ENCODE measurements around the gene JPT1. TPM values are rescaled to one million over a fixed set of nuclear protein-coding genes. Genes with fewer than 3 reads are reported as not detected.
"Not testable (repeated sequence)": the region's sequence is repeated elsewhere in the genome, so short reads cannot be mapped to it uniquely, and the experiment has no call there.

Gene JPT1
- total and polyA plus RNA-seq, 5 donors from 2014 or later, result 70.9 to 231 (median 162) TPM

- ATAC-seq (ENCODE audit: low read depth in 2 of 2) (no peak), DNase-seq (no peak)
- H3K4me3 ChIP-seq (ENCODE audit: low read depth, low read length), result no peak overlapping the region
- Mint-ChIP-seq H3K4me1 (peaks cover 11 to 32% (median 19%) of the 10 kb centered on the region in 4 donors), H3K9me3 (no peaks in the 10 kb centered on the region), H3K27me3 (no peaks in the 10 kb centered on the region), H3K27ac (peak overlapping the region in 2 of 3 donors; percentile 28 to 63), H3K4me3 (peak overlapping the region in 1 of 4 donors; percentile 15), H3K36me3 (peaks cover 24% of the 10 kb centered on the region)
- no peaks in the 10 kb centered on the region for H3K27me3 ChIP-seq (ENCODE audit: control insufficient read depth, insufficient read depth, low read length)
- peaks cover 53% of the 10 kb centered on the region for H3K36me3 ChIP-seq (ENCODE audit: control insufficient read depth, insufficient read depth, low read length)
- peaks cover 23% of the 10 kb centered on the region for H3K4me1 ChIP-seq (ENCODE audit: control insufficient read depth, insufficient read depth, low read length, poor library complexity, severe bottlenecking)
- H3K9me3 ChIP-seq (ENCODE audit: control insufficient read depth in 2 of 2, low read length in 2 of 2), result no peaks in the 10 kb centered on the region
- H3K27ac ChIP-seq (ENCODE audit: insufficient read depth, low read length, poor library complexity, severe bottlenecking), result no peak overlapping the region
These were observed 19.2 kb upstream of the JPT1 start for GRCh38 chr17:75173526-75173925.

- H3K4me3 Mint-ChIP-seq, result no peak overlapping the region
- H3K27ac Mint-ChIP-seq, result no peak overlapping the region
- Histone ChIP-seq H3K4me1 (ENCODE audit: control insufficient read depth, insufficient read depth, low read length, poor library complexity, severe bottlenecking) (peaks cover 15% of the 10 kb centered on the region), H3K4me3 (ENCODE audit: low read depth, low read length) (no peak overlapping the region), H3K27me3 (ENCODE audit: control insufficient read depth, insufficient read depth, low read length) (no peaks in the 10 kb centered on the region), H3K27ac (ENCODE audit: insufficient read depth, low read length, poor library complexity, severe bottlenecking) (peak overlapping the region; percentile 6), H3K36me3 (ENCODE audit: control insufficient read depth, insufficient read depth, low read length) (peaks cover 40% of the 10 kb centered on the region), H3K9me3 (ENCODE audit: control insufficient read depth in 2 of 2, low read length in 2 of 2) (no peaks in the 10 kb centered on the region)
- peaks cover 21% of the 10 kb centered on the region for H3K36me3 Mint-ChIP-seq
- ATAC-seq (ENCODE audit: low read depth in 2 of 2) (no peak), DNase-seq (no peak)
- no peaks in the 10 kb centered on the region for H3K27me3 Mint-ChIP-seq
- H3K9me3 Mint-ChIP-seq, result no peaks in the 10 kb centered on the region
- H3K4me1 Mint-ChIP-seq, result peaks cover 6 to 19% (median 13%) of the 10 kb centered on the region in 4 donors
These were observed 14.7 kb upstream of the JPT1 start for GRCh38 chr17:75168998-75169397.

DNA sequence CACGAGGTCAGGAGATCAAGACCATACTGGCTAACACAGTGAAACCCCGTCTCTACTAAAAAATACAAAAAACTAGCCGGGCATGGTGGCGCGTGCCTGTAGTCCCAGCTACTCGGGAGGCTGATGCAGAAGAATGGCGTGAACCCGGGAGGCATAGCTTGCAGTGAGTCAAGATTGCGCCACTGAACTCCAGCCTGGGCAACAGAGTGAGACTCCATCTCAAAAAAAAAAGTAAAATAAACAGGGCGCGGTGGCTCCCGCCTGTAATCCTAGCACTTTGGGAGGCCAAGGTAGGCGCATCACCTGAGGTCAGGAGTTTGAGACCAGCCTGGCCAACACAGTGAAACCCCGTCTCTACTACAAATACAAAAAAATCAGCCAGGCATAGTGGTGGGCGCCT is 10.3 kb upstream of the JPT1 start:
- H3K4me1 ChIP-seq (ENCODE audit: control insufficient read depth, insufficient read depth, low read length, poor library complexity, severe bottlenecking); H3K9me3 ChIP-seq (ENCODE audit: control insufficient read depth in 2 of 2, low read length in 2 of 2); H3K9me3 Mint-ChIP-seq; DNase-seq; H3K27me3 Mint-ChIP-seq; H3K4me3 ChIP-seq (ENCODE audit: low read depth, low read length); H3K27ac ChIP-seq (ENCODE audit: insufficient read depth, low read length, poor library complexity, severe bottlenecking); H3K4me3 Mint-ChIP-seq; H3K27me3 ChIP-seq (ENCODE audit: control insufficient read depth, insufficient read depth, low read length); ATAC-seq (ENCODE audit: low read depth in 2 of 2); H3K27ac Mint-ChIP-seq; H3K4me1 Mint-ChIP-seq; H3K36me3 Mint-ChIP-seq: not testable (repeated sequence)
- H3K36me3 ChIP-seq (ENCODE audit: control insufficient read depth, insufficient read depth, low read length), result peaks cover 28% of the 10 kb centered on the region

GRCh38 chr17:75163074-75163473 is 8.8 kb upstream of the JPT1 start:
- Mint-ChIP-seq H3K27ac (no peak overlapping the region), H3K9me3 (no peaks in the 10 kb centered on the region), H3K36me3 (peaks cover 9% of the 10 kb centered on the region), H3K4me1 (no peaks in the 10 kb centered on the region), H3K27me3 (no peaks in the 10 kb centered on the region), H3K4me3 (no peak overlapping the region)
- no peak overlapping the region for H3K27ac ChIP-seq (ENCODE audit: insufficient read depth, low read length, poor library complexity, severe bottlenecking)
- H3K4me1 ChIP-seq (ENCODE audit: control insufficient read depth, insufficient read depth, low read length, poor library complexity, severe bottlenecking), result no peaks in the 10 kb centered on the region
- no peak overlapping the region for H3K4me3 ChIP-seq (ENCODE audit: low read depth, low read length)
- H3K27me3 ChIP-seq (ENCODE audit: control insufficient read depth, insufficient read depth, low read length), result no peaks in the 10 kb centered on the region
- no peaks in the 10 kb centered on the region for H3K9me3 ChIP-seq (ENCODE audit: control insufficient read depth in 2 of 2, low read length in 2 of 2)
- H3K36me3 ChIP-seq (ENCODE audit: control insufficient read depth, insufficient read depth, low read length), result peaks cover 20% of the 10 kb centered on the region
- DNase-seq (no peak), ATAC-seq (ENCODE audit: low read depth in 2 of 2) (no peak)

DNA sequence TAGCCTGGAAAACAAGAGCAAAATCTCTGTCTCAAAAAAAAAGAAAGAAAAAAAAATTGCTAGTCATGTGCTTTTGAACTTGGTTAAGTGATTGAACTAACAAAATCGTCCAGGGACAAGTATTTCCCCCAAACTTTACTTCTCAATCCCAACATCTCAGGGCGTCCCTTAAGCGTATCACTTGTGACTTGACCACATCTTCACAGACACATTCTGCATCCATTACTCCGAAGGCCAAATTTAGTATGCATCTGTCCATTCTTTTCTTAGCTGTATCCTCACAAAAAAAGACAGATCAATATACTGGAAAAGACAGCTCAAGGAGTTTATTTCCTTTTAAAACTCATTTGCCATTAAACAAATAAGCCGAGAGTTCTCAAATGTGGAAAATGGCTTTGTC is 5.9 kb upstream of the JPT1 start:
- no peak overlapping the region for H3K4me3 Mint-ChIP-seq
- H3K27ac Mint-ChIP-seq, result peak overlapping the region in 1 of 3 donors; percentile 29
- H3K27ac ChIP-seq (ENCODE audit: insufficient read depth, low read length, poor library complexity, severe bottlenecking), result peak overlapping the region; percentile 14
- H3K27me3 ChIP-seq (ENCODE audit: control insufficient read depth, insufficient read depth, low read length), result no peaks in the 10 kb centered on the region
- H3K9me3 Mint-ChIP-seq, result no peaks in the 10 kb centered on the region
- DNase-seq (no peak), ATAC-seq (ENCODE audit: low read depth in 2 of 2) (no peak)
- no peak overlapping the region for H3K4me3 ChIP-seq (ENCODE audit: low read depth, low read length)
- H3K36me3 ChIP-seq (ENCODE audit: control insufficient read depth, insufficient read depth, low read length), result peaks cover 2% of the 10 kb centered on the region
- peaks cover 2% of the 10 kb centered on the region for H3K4me1 ChIP-seq (ENCODE audit: control insufficient read depth, insufficient read depth, low read length, poor library complexity, severe bottlenecking)
- H3K4me1 Mint-ChIP-seq, result peaks cover 0 to 10% (median 4%) of the 10 kb centered on the region in 4 donors
- H3K27me3 Mint-ChIP-seq, result peaks cover 4% of the 10 kb centered on the region
- H3K36me3 Mint-ChIP-seq, result no peaks in the 10 kb centered on the region
- no peaks in the 10 kb centered on the region for H3K9me3 ChIP-seq (ENCODE audit: control insufficient read depth in 2 of 2, low read length in 2 of 2)

DNA sequence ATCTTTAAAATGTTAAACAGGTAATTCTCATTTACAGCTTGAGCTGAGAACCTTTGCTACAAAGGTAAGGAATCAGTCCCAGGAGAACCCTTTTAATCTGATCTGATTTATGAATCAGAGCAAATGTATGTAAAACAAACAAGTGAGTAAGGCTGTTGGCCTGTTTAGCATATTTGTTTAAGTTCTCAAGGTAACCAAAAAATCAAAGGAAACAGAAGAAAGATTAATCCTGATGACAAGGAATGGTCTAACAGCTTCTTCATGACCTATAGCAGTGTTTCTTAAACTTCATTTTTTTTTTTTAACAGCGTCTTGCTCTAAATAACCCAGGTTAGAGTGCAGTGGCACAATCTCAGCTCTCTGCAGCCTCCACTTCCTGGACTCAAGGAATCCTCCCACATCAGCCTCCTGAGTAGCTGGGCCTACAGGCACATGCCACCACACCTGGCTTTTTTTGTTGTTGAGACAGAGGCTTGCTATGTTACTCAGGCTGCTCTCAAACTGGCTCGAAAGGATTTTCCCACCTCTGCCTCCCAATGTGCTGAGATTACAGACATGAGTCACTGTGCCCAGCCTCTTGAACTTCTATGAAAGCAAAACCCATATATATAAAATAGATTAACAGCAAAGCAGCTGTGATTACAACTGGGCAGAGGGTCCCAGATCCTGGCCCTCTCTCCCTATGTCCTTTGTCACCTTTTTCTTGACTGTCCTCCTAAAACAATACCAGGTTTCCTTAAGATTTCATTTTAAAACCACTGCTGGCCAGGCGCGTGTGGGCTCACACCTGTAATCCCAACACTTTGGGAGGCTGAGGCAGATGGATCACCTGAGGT is 5.1 kb upstream of the JPT1 start:
- ATAC-seq (ENCODE audit: low read depth in 2 of 2), result no peak
- Histone ChIP-seq H3K4me3 (ENCODE audit: low read depth, low read length) (no peak overlapping the region), H3K36me3 (ENCODE audit: control insufficient read depth, insufficient read depth, low read length) (peaks cover 2% of the 10 kb centered on the region), H3K27ac (ENCODE audit: insufficient read depth, low read length, poor library complexity, severe bottlenecking) (no peak overlapping the region), H3K4me1 (ENCODE audit: control insufficient read depth, insufficient read depth, low read length, poor library complexity, severe bottlenecking) (peaks cover 10% of the 10 kb centered on the region), H3K27me3 (ENCODE audit: control insufficient read depth, insufficient read depth, low read length) (no peaks in the 10 kb centered on the region), H3K9me3 (ENCODE audit: control insufficient read depth in 2 of 2, low read length in 2 of 2) (no peaks in the 10 kb centered on the region)
- Mint-ChIP-seq H3K4me3 (no peak overlapping the region), H3K27me3 (peaks cover 4% of the 10 kb centered on the region), H3K9me3 (no peaks in the 10 kb centered on the region), H3K4me1 (peaks cover 0 to 18% (median 7%) of the 10 kb centered on the region in 4 donors), H3K36me3 (no peaks in the 10 kb centered on the region), H3K27ac (peak overlapping the region; percentile 29 to 52 (median 42))
- no peak for DNase-seq

DNA sequence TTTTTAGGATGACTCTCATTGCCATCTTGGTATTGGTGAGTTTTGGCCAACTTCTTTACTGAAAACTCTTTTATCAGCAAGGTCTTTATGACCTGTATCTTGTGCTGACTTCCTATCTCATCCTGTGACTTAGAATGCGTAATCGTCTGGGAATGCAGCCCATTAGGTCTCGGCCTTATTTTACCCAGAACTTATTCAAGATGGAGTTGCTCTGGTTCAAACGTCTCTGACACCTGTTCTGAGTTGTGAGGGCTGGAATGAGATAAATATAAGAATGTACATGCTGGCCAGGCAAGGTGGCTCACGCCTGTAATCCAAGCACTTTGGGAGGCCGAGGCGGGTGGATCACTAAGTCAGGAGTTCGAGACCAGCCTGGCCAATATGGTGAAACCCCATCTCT is 4.2 kb upstream of the JPT1 start:
- H3K4me3 ChIP-seq (ENCODE audit: low read depth, low read length); H3K27ac ChIP-seq (ENCODE audit: insufficient read depth, low read length, poor library complexity, severe bottlenecking); H3K36me3 ChIP-seq (ENCODE audit: control insufficient read depth, insufficient read depth, low read length); H3K4me3 Mint-ChIP-seq; H3K9me3 Mint-ChIP-seq; H3K9me3 ChIP-seq (ENCODE audit: control insufficient read depth in 2 of 2, low read length in 2 of 2); H3K27me3 ChIP-seq (ENCODE audit: control insufficient read depth, insufficient read depth, low read length); DNase-seq; ATAC-seq (ENCODE audit: low read depth in 2 of 2); H3K36me3 Mint-ChIP-seq; H3K27me3 Mint-ChIP-seq; H3K27ac Mint-ChIP-seq: not testable (repeated sequence)
- H3K4me1 ChIP-seq (ENCODE audit: control insufficient read depth, insufficient read depth, low read length, poor library complexity, severe bottlenecking), result peaks cover 14% of the 10 kb centered on the region
- H3K4me1 Mint-ChIP-seq, result peaks cover 0 to 18% (median 8%) of the 10 kb centered on the region in 4 donors

DNA sequence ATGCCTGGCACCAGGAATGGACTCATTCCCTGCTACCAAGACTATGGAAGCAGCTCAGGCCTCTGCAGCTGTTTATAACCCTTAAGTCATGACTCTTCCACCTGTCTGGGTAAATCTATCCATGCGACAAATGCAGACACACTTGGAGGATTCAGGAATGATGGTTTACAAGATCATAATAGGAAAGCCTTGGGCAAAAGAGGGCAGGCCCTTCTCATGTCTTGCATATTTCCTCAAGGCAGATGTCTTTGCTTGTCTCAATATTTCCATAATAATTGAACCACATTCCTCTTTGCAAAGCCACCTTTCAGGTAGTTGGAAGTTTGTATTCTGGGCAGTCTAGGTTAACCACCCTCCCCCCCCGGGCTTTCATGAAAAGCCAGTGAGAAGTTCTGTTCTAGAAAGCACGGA is 884 bp upstream of the JPT1 start:
- H3K4me1 ChIP-seq (ENCODE audit: control insufficient read depth, insufficient read depth, low read length, poor library complexity, severe bottlenecking), result peaks cover 31% of the 10 kb centered on the region
- no peak for ATAC-seq (ENCODE audit: low read depth in 2 of 2)
- H3K27ac ChIP-seq (ENCODE audit: insufficient read depth, low read length, poor library complexity, severe bottlenecking), result peak overlapping the region; percentile 78
- no peaks in the 10 kb centered on the region for H3K36me3 Mint-ChIP-seq
- H3K9me3 Mint-ChIP-seq, result no peaks in the 10 kb centered on the region
- H3K4me3 ChIP-seq (ENCODE audit: low read depth, low read length), result peak overlapping the region; percentile 68
- no peaks in the 10 kb centered on the region for H3K9me3 ChIP-seq (ENCODE audit: control insufficient read depth in 2 of 2, low read length in 2 of 2)
- no peaks in the 10 kb centered on the region for H3K27me3 ChIP-seq (ENCODE audit: control insufficient read depth, insufficient read depth, low read length)
- DNase-seq, result no peak
- peaks cover 4% of the 10 kb centered on the region for H3K27me3 Mint-ChIP-seq
- H3K27ac Mint-ChIP-seq, result peak overlapping the region in 2 of 3 donors; percentile 89 to 92
- no peaks in the 10 kb centered on the region for H3K36me3 ChIP-seq (ENCODE audit: control insufficient read depth, insufficient read depth, low read length)
- H3K4me1 Mint-ChIP-seq, result peaks cover 12 to 37% (median 21%) of the 10 kb centered on the region in 4 donors
- H3K4me3 Mint-ChIP-seq, result peak overlapping the region; percentile 5 to 94 (median 52)

All from CD4-positive, CD25-positive, alpha-beta regulatory T cell (primary cell).